GM12874 (cell line): ENCODE results near the gene NEFH.

Source experiments
- CTCF ChIP-seq: IDR thresholded peaks from 2 replicates; pipeline ENCODE4 v1.5.1; 2011; ENCODE audit warnings: low read depth, mild to moderate bottlenecking, control low read depth, low read length, moderate library complexity; ENCODE audit not compliant: insufficient read depth

NEFH gene

DNA sequence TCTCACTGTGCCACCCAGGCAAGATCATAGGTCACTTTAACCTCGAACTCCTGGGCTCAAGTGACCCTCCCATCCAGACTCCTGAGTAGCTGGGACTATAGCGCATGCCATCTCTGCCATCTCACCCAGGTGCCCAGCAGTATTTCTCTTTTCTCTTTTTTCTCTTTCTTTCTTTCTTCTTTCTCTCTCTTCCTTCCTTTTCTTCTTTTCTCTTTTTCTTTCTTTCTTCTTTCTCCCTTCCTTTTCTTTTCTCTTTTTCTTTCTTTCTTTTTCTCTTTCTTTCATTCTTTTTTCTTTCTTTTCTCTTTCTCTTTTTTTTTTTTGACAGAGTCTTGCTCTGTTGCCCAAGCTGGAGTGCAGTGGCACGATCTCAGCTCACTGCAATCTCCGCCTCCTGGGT lies 28.2 kb upstream of the NEFH start:
- TF ChIP-seq CTCF = no peak

GRCh38 chr22:29454276-29454675 lies 25.7 kb upstream of the NEFH start:
- no peak for TF ChIP-seq CTCF

DNA sequence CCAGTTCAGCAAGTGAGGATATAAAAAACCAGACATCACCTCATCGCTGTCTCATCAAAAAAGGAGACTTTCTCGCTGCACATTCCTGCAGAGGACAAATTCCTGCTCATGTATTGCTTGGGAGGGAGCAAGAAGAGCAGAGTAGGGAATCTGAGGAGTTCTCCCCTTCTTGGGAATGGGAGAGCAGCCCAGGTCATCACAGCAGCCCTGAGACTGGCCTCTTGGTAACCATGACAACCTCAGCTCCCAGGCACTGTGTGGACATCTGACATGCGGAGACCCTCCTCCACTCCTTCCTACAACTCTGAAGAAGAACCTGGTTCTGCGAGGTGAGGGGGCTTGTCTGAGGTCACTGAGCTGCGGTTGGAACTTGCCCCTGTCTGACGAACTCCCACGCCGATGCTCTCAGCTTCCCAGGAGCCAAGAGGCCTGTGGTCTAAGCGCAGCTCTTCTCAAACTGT lies 23.8 kb upstream of the NEFH start:
- TF ChIP-seq CTCF = no peak

DNA sequence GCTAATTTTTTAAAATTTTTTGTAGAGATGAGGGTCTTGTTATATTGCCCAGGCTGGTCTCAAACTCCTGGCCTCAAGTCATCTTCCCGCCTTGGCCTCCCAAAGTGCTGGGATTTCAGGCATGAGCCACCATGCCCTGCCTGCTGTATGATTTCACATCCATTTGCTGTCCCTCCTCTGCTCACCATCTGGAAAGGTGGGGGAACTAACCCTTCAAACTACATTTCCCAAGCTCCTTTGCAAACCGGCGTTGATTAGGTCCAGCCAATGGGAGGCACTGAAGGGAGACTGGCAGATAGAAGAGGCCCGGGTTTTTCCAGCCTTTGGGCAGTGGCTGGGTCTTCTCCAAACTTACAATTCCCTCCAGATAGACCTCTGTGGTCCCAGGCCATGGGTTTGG lies 22.3 kb upstream of the NEFH start:
- no peak for TF ChIP-seq CTCF

DNA sequence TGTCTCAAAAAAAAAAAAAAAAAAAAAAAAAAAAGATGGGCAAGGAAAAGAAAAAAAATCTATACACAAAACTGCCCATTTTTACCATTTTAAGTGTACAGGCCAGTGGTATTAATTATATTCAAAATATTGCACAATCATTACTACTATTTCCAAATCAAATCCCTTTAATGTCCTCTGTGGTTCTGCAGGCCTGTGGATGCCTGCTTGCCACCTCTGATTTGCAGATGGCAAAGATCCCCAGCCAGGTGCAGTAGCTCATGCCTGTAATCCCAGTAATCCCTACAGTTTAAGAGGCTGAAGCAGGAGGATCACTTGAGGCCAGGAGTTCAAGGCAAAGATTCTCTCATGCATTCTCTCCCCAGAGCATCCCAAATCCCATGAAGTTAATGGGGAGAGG lies 21.5 kb upstream of the NEFH start:
- no peak for TF ChIP-seq CTCF

- no peak for TF ChIP-seq CTCF
These were observed 20.2 kb upstream of the NEFH start for GRCh38 chr22:29459773-29460172.

DNA sequence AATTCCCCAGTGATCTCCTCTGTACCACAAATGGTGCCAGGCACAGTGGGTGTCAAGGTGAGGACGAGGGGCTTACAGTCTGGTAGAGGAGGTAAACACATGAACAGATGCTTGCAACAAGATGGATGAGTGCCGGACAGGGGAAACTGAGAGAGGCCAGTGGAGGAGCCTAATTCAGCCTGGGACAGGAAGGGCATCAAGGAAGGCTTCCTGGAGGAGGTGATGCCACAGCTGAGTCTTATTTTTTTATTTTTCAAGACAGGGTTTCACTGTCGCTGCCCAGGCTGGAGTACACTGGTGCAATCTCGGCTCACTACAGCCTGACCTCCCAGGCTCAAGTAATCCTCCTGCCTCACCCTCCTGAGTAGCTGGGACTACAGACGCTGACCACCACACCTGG lies 18.8 kb upstream of the NEFH start:
- no peak for TF ChIP-seq CTCF

GRCh38 chr22:29463629-29464028 lies 16.4 kb upstream of the NEFH start:
- TF ChIP-seq CTCF = no peak
